Measurements from ENCODE around the gene CARD14.

DNA sequence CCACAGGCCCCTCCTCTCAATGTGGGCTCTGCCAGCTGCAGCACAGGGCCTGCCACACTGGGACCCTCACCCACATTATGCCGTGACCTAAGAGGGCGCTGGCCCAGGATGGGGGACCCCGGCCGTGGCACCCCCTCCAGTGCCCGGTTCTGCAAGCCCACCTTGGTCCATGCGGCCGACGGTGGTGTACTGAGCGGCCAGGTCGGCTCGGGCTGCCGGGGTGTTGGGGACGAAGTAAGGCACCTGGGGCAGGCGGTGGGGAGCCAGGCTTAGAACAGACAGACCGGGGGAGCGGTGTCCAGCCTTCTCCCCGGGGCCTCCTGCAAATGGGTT is 43.8 kb downstream of the CARD14 start:
- TF ChIP-seq, protein P1, sequence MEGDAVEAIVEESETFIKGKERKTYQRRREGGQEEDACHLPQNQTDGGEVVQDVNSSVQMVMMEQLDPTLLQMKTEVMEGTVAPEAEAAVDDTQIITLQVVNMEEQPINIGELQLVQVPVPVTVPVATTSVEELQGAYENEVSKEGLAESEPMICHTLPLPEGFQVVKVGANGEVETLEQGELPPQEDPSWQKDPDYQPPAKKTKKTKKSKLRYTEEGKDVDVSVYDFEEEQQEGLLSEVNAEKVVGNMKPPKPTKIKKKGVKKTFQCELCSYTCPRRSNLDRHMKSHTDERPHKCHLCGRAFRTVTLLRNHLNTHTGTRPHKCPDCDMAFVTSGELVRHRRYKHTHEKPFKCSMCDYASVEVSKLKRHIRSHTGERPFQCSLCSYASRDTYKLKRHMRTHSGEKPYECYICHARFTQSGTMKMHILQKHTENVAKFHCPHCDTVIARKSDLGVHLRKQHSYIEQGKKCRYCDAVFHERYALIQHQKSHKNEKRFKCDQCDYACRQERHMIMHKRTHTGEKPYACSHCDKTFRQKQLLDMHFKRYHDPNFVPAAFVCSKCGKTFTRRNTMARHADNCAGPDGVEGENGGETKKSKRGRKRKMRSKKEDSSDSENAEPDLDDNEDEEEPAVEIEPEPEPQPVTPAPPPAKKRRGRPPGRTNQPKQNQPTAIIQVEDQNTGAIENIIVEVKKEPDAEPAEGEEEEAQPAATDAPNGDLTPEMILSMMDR (IDR thresholded peaks at IDR 0.05): no peak
- TF ChIP-seq POLR2A (IDR thresholded peaks at IDR 0.05) (no peak), EP300 (IDR thresholded peaks at IDR 0.05) (no peak)
